NCI-H82 (cell line): Measurements from ENCODE around the gene C3orf49.

ENCODE experiments used
- DNase-seq: peaks from one replicate; lab custom pipeline; 2025; lab: John Stamatoyannopoulos, UW

Gene C3orf49, protein sequence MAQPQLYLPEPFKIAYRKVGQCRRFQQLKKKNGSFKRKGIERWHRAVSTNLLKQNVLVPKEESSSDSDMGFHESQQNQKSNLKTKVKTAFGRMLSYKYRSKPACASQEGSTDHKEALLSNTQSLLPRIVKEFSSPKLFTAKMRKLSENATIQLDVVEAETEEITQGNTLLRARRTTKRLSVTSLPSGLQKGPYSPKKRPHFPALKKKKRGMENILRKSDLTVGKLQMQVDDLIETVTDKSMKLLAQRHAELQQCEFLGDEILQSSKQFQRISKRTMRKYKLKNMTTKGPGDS

DNA sequence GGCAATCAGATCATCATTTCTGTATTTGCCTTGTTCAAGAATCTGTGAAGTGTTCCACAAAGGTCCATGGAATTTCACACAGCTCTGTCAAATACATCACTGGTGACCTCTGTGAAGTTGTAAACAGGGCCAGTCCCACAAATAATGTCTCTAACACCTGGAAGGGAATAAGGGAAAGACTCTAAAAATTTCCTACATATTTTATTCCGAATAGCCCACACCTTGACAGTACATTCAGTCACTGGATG lies at the start of gene C3orf49:
TSS of gene C3orf49 (plus strand) at position 149 of the 248 bp plus-strand sequence. CDS start 173 bp downstream, outside the sequence.
- no peak for DNase-seq

DNA sequence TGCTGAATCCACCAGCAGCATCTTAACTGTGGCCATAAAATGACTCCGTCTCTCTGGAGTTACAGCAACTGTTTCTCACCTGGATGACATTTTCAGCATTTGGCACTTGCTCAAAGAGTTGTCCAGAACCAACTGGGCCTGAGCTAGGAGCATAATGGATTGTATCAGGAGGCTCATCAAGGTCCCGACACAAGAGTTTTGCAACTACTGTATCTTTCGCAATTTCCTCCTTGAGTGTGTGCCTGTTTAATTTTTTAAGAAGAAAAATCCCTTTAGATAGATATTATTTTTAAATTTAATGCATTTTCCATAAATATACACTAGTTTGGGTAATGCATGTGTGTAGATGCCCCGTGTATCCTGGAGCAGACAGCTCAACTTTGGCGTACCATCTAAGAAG lies 44.3 kb upstream of the C3orf49 start:
- no peak for DNase-seq

DNA sequence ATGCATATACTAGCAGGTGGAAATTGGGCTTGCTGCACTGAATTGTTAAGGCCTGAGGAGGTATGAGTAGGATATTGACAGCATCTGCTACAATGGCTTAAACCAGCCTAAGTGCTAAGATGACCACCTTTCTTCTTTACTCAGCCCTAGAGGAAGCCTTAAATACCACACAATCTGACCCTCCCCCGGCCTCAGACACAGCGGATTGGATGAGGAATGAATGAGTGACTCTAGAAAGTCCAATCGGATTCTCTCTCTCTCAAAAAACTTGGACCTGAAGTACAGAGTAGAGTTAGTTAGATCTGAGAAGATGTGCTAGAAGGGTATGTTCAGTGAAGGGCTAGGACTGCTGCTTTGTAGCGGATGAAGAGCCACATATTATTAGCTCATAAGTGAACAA lies 39.9 kb upstream of the C3orf49 start:
- DNase-seq: peak; percentile 24

DNA sequence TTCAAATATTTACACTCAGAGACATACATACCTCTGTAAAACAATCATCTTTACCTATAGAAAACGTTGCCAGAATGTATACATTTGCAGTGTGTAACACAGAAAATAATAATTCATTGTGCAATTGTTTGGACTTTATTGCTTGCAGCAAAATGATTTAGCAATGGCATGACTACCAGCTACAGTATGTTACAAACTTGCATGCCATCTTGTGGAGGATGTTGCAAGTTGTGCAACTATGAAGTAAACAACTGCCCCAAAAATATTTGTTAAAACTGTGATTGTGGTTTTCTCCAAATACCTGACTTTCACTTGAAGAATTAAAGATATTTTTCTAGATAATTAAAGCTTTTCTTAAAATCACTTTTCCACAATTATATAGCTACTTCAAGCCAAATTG lies 27.1 kb upstream of the C3orf49 start:
- DNase-seq: peak; percentile 31

DNA sequence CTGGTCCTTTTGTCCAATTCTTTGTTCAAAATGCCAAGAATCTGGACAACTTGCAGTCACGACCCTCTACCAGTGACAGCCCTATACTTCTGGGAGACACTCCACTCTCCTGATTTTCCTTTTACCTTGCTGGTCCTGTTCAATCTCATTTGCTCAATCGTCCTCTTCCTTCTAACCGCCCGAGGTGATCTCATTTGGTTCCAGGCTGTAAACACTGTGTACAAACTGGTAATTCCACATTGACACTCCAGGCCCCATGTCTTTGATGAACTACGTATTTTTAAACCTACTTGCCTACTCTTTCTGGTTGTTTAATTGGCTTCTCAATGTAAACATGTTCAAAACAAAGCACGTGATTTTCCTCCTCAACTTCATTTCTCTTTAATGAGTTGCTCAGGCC lies 23.7 kb upstream of the C3orf49 start:
- no peak for DNase-seq

DNA sequence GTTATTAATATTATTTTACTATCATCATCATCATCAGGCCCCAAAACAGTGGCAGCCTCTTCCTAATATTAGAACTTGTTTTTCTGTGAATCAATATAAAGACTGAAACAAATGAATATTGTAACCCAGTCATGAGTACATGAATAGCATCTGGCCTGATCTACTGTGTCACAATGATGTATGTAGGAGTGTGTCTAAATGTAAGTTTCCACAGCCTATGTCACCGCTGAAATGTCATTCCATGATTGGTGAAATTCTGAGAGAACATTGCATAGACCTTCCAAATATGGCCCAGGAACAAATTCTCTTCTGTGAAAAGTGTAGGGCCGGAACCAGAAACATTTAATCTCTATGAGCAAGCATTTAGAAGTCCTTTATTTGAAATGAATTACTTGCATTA lies 20.6 kb upstream of the C3orf49 start:
- DNase-seq: no peak

DNA sequence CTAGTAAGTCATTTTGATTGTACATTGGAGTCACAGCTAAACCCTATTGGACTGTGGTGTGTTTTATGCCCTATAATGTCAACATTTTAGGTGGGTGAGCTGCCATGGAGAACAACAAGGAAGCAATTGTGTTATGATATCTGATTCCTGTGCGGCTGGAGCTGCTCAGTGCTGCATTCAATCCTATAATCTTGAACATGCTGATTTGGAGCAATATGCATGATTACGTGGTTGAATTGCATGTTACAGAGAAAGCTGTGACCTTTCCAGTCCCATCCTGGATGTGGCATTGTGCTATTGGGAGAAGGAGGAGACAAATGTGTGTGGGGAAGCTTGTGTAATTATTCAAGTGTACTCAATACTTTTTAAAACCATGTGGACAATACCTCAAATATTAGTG lies 20.1 kb upstream of the C3orf49 start:
- no peak for DNase-seq

DNA sequence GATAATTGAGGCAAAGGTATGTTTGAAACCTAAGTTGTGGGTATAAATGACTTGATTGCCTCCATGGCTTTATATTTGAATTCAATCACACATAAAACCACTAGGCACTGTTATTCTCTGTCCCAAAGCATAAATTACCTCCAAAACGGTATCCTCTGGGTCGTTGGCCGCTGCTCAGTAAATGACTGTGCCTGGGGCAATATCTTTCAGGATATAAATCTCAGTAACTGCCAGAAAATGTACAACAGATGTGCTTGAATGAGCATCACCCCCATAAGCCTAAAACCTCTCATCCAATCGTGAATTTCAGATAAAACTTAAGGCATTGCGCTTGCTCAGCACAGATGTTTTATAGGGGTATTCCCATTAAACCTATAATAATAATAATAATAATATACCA lies 19.0 kb upstream of the C3orf49 start:
- DNase-seq: no peak

DNA sequence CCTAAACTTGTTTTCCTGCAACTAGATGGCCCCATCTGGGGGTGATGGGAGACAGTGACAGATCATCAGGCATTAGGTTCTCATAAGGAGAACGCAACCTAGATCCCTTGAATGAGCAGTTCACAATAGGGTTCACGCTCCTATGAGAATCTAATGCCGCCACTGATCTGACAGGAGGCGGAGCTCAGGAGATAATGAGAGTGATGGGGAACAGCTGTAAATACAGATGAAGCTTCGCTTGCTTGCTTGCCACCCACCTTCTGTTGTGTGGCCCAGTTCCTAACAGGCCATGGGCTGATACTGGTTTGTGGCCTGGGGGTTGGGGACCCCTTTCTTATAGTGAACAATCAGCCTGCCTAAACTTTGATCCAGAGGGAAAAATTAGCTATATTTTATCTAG lies 15.2 kb upstream of the C3orf49 start:
- DNase-seq: peak; percentile 36

DNA sequence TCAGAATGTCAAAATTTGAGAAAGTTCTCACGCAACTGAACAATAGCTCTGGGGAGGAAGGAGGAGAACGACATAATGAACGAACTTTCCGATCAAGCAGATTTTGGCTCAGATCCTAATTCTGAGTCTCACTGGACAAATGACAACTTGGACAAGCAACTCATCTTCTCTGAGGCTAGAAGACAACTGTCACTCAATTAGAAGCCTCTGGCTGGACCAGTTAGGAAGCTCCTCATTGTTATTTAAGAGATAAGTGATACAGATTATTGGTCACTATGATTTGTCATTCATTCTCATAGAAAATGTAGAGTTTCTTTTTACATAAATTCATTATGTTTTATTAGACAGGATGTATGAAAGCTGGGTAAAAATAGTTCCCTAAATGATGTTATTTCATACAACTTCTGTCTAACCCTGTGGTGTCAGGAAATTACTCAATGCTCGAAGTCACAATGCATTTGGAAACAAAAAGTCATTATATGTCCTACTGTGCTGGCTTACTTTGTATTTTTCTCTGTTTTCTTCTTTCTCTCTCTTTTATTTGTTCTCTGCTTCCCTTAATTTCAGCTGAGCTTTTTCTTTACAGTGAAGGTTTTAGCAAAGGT lies 11.0 kb upstream of the C3orf49 start:
- DNase-seq: no peak

DNA sequence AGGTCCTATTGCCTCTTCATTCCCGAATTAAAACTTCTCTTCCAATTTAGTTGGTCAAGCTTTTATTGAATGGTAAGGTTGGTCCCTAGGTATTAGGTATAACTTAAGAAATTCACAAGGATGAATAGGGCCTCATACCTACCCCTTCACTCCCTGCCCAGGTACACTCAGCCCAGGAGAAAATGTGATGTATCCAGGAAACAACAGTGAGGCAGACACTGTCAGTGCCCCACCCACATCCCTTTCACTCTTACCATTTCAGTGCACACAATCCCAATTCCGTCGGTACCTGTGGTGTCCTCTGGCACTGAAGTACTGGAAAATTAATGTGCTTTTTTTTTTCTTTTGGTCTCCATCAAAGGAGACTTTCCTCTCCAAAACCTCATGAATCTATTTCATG lies 10.5 kb upstream of the C3orf49 start:
- DNase-seq: no peak

DNA sequence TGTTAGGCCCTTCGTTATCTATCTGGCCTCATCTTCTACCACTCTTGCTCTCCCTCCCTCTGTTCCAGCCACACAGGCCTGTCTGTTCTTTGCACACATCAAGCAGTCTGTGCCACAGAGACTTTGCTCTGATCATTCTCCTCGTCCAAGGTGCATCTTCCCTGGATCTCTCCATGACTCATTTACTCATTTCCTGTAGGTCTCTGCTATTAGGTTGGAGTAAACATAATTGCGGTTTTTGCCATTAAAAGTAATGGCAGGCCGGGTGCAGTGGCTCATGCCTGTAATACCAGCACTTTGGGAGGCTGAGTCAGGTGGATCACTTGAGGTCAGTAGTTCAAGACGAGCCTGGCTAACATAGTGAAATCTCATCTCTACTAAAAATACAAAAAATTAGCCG lies 9.5 kb upstream of the C3orf49 start:
- DNase-seq: no peak

DNA sequence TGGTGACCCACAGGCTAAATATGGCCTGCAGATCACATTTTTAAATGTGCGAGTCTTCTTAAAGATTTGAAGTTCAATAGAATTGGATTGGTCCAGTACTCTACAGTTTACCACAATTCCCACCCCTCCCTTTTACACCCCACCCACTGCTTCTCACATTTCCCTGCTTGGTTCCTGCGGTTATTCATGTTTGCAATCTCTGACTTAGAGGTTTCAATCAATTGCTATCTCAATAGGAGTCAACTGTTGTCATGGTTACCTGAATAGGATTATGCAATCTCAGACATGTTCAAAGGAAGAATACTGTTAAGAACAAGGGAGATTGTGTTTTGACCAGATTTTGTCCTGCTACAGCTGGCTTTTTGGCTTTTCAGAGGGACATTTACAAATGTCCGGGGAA lies 4.9 kb upstream of the C3orf49 start:
- DNase-seq: no peak

DNA sequence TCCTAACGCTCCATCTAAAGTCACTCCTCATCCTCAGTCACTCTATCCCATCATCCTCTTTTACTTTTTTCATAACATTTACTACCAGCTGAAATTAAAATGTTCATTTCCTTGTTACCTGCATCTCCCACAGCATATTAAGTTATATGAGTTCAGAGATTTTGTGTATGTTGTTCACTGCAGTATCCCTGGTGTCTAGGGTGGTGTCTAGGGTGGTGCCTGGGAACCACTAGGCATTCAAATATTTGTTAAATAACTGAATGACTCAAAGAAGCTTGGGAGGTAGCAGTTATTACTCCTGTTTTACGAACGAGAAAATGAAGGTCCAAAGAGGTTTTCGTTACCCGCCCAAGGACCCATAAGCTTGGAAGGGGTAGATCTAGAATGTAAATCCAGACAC lies 1.9 kb upstream of the C3orf49 start:
- no peak for DNase-seq

DNA sequence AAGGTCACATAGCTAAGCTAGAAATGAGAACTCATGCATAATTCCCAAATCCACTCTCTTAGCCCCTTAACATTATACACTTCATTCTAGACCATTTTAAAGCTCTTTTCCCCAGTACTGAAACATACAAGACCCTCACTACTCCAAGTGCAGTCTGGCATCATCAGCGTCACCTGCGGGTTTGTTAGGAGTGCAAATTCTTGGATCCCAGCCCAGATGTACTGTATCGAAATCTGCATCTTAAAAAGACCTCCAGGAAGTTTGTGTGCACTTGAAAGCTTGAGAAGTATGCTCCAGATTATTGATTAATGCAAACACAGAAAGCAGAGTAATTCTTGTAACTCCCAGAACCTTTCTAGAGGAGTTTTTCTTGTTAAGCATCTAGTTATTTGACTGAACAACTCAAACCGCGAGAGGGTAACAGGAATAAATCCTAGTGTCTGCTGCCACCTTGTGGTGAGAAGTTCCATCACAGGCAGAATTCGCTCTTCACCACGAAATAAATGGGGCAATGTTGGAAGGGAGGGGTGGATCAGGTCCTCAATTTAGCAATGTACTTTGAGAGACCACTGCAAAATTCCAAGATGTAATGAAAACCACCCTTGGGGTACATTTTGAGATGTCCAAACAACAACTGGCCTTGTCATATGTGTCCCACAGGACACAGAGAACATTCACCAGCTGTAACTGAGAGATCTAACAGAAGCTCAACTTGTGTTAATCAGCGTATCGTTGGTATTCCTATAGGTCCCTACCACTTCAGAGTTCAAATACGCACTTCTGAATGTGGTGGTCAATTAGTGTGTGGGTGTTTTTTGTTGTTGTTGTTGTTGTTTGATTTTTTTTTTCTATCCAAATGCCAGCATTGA lies 583 bp upstream of the C3orf49 start:
- DNase-seq: peak; percentile 78

DNA sequence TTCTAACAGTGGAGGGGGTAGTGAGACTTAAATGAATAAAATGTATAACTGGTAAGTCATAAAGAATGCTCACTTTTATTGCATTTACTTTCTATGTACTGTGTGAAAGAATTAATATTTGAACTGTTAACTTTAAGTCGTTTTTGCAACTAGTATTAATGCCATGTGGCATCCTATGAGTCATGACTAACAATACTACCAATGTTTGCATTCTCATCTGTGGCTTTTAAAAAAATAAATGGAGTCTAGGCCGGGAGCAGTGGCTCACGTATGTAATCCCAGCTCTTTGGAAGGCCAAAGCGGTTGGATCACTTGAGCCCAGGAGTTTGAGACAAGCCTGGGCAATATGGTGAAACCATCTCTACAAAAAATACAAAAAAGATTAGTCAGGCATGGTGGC lies 5.2 kb downstream of the C3orf49 start:
- DNase-seq: no peak

DNA sequence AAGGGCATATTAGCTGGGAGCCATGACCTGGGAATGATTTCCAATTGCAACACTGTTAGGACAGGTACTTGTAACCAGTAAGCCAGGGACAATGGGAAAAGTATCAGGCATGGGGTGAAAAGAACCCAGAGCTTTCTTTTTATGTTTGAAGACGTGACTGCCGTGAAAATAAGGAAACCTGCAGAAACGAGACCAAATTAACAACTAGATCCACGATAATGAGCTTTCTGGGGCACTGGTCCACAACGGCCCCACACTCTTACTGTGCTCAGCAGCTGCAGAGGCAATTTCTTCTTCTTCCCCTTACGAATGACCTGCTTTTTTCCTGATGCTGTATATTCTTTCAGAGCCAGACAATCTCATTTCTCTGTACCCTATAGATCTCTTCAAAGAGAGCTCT lies 11.4 kb downstream of the C3orf49 start:
- no peak for DNase-seq

DNA sequence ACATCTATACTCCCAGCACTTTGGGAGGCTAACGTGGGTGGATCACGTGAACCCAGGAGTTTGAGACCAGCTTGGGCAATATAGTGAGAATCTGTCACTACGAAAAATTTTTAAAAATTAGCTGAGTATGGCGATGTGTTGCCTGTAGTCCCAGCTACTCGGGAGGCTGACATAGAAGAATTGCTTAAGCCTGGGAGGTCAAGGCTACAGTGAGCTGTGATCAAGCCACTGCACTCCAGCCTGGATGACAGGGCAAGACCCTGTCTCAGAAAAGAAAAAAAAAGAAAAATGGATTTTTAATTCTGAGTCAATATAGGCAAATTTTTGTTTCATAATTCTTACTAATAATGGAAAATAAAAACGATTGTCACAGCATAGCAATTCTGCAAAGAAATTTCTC lies 13.3 kb downstream of the C3orf49 start:
- no peak for DNase-seq

DNA sequence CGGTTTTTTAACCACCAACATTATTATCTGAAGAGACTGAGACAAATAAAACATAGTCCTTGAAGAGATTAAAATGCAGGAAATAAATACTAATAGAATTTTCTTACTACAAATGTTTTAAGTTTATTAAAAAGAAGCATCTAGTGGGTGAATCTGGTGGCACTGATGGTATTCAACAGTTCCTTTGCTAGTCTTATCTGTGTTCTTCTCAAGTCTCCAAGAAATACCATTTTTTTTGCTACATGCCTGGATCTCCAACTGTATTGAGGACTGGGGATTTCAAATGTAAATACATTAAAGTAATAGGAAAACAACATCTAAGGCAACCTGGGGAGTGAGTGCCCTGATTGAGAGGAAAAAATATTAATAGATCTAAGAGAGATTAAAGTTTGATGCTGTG lies 22.6 kb downstream of the C3orf49 start:
- no peak for DNase-seq

DNA sequence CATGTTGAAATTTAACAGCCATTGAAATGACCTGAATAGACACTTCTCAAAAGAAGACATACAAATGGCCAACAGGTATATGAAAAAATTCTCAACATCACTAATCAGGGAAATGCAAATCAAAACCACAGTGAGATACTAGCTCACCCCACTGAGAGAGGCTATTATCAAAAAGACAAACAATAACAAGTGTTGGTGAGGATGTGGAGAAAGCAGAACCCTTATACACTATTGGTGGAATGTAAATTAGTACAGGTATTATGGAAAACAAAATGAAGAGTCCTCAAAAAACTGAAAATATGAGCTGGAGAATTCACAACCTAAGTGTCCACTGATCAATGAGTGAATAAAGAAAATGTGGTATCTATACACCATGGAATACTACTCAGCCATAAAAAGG lies 23.0 kb downstream of the C3orf49 start:
- DNase-seq: no peak

DNA sequence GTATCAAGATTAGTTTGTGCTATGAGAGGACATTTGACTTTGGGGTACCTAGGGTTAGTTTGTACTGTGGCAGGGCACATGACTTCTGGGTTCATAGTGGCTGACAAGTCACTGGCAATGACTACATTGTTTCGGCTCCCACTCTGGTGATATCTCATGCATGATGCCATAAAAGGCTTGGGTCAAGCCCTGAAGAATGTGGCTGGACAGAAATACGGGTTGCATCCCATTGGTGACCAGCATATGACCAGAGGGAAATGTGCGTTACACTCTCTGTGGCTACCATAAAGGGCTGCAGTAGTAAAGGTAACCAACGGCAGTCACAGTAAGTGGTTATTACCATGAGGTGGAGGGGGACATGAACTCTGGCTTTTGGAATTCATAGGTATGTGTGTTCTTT lies 26.1 kb downstream of the C3orf49 start:
- DNase-seq: no peak

DNA sequence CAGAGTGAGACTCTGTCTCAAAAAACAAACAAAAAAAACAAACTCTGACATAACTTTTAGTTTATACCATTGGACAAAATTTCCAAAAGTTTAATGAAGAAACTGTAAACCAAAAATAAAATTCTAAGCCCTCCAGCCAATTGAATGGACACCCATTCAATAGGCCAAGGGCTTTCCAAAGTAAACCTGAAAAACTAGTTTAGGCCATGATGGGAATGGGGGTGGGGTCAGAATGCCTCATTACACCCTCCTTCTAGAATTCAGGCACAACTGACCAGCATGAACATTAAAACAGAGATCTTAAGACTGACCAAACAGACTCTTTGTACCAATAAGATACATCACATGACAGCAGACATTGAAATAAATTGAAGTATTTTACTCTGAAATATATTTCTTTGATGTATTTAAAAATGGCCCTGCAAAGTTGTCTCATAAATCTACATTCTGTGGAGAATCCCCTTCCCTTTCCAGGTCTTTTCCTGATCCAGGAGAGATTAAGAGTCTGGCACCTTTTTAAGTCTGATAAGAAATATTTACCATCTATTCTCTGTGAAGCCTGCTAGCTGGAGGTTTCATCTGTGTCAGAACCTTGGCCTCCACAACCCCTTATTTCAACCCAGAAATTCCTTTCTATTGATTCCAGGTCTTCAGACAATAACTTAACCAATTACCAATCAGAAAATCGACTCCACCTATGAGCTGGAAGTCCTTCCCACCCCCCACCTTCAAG lies 28.8 kb downstream of the C3orf49 start:
- DNase-seq: no peak

DNA sequence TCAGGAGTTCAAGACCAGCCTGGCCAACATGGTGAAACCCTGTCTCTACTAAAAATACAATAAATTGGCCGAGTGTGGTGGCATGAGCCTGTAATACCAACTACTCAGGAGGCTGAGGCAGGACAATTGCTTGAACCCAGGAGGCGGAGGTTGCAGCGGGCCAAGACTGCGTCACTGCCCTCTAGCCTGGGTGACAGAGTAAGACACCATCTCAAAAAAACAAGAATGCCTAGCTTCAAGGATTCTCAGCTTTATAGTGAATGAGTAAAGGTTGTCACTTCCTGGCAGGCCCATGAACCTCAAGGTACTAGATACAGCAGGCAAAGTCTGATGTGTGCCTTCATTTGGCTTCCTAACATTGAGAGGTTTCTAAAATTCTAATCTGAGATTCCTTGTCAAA lies 30.1 kb downstream of the C3orf49 start:
- DNase-seq: no peak
